IMR-90 (cell line): ENCODE results near the gene AHNAK. TPM values are rescaled to one million over a fixed set of nuclear protein-coding genes. Genes with fewer than 3 reads are reported as not detected.
A peak's percentile ranks its signal among the peaks of the same experiment; 100 is the strongest.
"Not testable (repeated sequence)": the region's sequence is repeated elsewhere in the genome, so short reads cannot be mapped to it uniquely, and the experiment has no call there.

Experiments used
- ATAC-seq: fragments of 200-7000 bp; cut with Tn5 transposase; 2 replicates; pipeline ENCODE4 v1.9.1; 2020; ENCODE audit warnings: low read depth, mild to moderate bottlenecking, moderate library complexity
- BruUV-seq: library from RNA; stranded (reverse); fragments of 400-500 nt; replicated peaks from 2 replicates; lab custom pipeline; 2021; lab: Mats Ljungman, UMichigan
- CTCF ChIA-PET: fragments of 300-600 bp; formaldehyde crosslinking; extraction: SDS; loops from one replicate; lab custom pipeline; 2021; ENCODE audit warnings: antibody characterized with exemption; lab: Yijun Ruan, JAX
- POLR2A ChIA-PET: fragments of 300-600 bp; sonication (Branson Sonifier 250); formaldehyde crosslinking; loops from one replicate; lab custom pipeline; 2022; ENCODE audit warnings: antibody characterized with exemption; ENCODE audit not compliant: unreplicated experiment; lab: Charles Lee
- DNase-seq: peaks from one replicate; pipeline ENCODE4 v3.0.0; 2013
- H2AFZ ChIP-seq: replicated peaks from 2 replicates; pipeline ENCODE3; 2013; ENCODE audit warnings: low read length, mild to moderate bottlenecking; ENCODE audit not compliant: poor library complexity
- H2AK5ac ChIP-seq: 2 replicates; pipeline ENCODE4 v1.6.1; 2013; ENCODE audit warnings: low read depth, low read length, inconsistent platforms
- H2AK9ac ChIP-seq: replicated peaks from 2 replicates; pipeline ENCODE3; 2013; ENCODE audit warnings: mild to moderate bottlenecking, low read depth, low read length, moderate library complexity; ENCODE audit not compliant: poor library complexity
- H2BK120ac ChIP-seq: 2 replicates; pipeline ENCODE4 v1.6.1; 2013; ENCODE audit warnings: low read depth, low read length, inconsistent platforms
- H2BK15ac ChIP-seq: 3 replicates; pipeline ENCODE4 v1.6.1; 2013; ENCODE audit warnings: low read depth, low read length, inconsistent platforms
- H2BK20ac ChIP-seq: 2 replicates; pipeline ENCODE4 v1.6.1; 2013; ENCODE audit warnings: low read depth, mild to moderate bottlenecking, inconsistent platforms, low read length, moderate library complexity
- H2BK5ac ChIP-seq: 2 replicates; pipeline ENCODE4 v1.6.1; 2013; ENCODE audit warnings: mild to moderate bottlenecking, low read depth, low read length, inconsistent platforms; ENCODE audit not compliant: poor library complexity, severe bottlenecking
- H3K14ac ChIP-seq: replicated peaks from 2 replicates; pipeline ENCODE4 v1.6.1; 2013; ENCODE audit warnings: low read depth, low read length, inconsistent platforms
- H3K18ac ChIP-seq: 2 replicates; pipeline ENCODE4 v1.6.1; 2013; ENCODE audit warnings: low read depth, low read length, control low read depth
- H3K23ac ChIP-seq: 2 replicates; pipeline ENCODE4 v1.6.1; 2013; ENCODE audit warnings: low read depth, low read length, inconsistent platforms
- H3K27ac ChIP-seq: 2 replicates; pipeline ENCODE4 v1.5.1; 2013; ENCODE audit warnings: mild to moderate bottlenecking, control low read depth, low read length; ENCODE audit not compliant: insufficient read depth
- H3K27me3 ChIP-seq: 2 replicates; pipeline ENCODE4 v1.6.1; 2013; ENCODE audit warnings: low read length; ENCODE audit not compliant: control insufficient read depth, insufficient read depth
- H3K36me3 ChIP-seq: 2 replicates; pipeline ENCODE4 v1.6.1; 2013; ENCODE audit warnings: low read length, mixed read lengths; ENCODE audit not compliant: control insufficient read depth, insufficient read depth
- H3K4ac ChIP-seq: 2 replicates; pipeline ENCODE4 v1.6.1; 2013; ENCODE audit warnings: low read depth, low read length, inconsistent platforms
- H3K4me1 ChIP-seq: 2 replicates; pipeline ENCODE4 v1.6.1; 2013; ENCODE audit warnings: low read length, mixed read lengths; ENCODE audit not compliant: control insufficient read depth, insufficient read depth
- H3K4me2 ChIP-seq: 2 replicates; pipeline ENCODE4 v1.6.1; 2013; ENCODE audit warnings: low read depth, mild to moderate bottlenecking, control low read depth, low read length, moderate library complexity
- H3K4me3 ChIP-seq: 2 replicates; pipeline ENCODE4 v1.5.1; 2013; ENCODE audit warnings: low read depth, mild to moderate bottlenecking, control low read depth, low read length, moderate library complexity; ENCODE audit not compliant: insufficient read depth
- H3K56ac ChIP-seq: 2 replicates; pipeline ENCODE4 v1.6.1; 2013; ENCODE audit warnings: low read length, inconsistent platforms; ENCODE audit not compliant: insufficient read depth; ENCODE audit errors: extremely low read depth
- H3K79me1 ChIP-seq, 2 experiments: 2 replicates each; pipeline ENCODE4 v1.6.1; 2013; ENCODE audit warnings: low read length in 2 of 2, inconsistent platforms in 1 of 2, low read depth in 1 of 2
- H3K9ac ChIP-seq: 2 replicates; pipeline ENCODE4 v1.6.1; 2013; ENCODE audit warnings: low read depth, low read length, control low read depth
- H3K9me1 ChIP-seq: 2 replicates; pipeline ENCODE4 v1.6.1; 2013; ENCODE audit warnings: low read length, inconsistent platforms; ENCODE audit not compliant: insufficient read depth
- H3K9me3 ChIP-seq: 2 replicates; pipeline ENCODE4 v1.6.1; 2013; ENCODE audit warnings: low read length; ENCODE audit not compliant: control insufficient read depth, insufficient read depth
- H4K20me1 ChIP-seq: 2 replicates; pipeline ENCODE4 v1.6.1; 2013; ENCODE audit warnings: low read length, inconsistent platforms; ENCODE audit not compliant: insufficient read depth
- H4K5ac ChIP-seq: 2 replicates; pipeline ENCODE4 v1.6.1; 2013; ENCODE audit warnings: mild to moderate bottlenecking, low read depth, low read length, control low read depth
- H4K8ac ChIP-seq, 2 experiments: 2 replicates each; pipeline ENCODE4 v1.6.1; 2013; ENCODE audit warnings: low read depth in 2 of 2, low read length in 2 of 2, control low read depth in 1 of 2, inconsistent platforms in 1 of 2
- H4K91ac ChIP-seq: 2 replicates; pipeline ENCODE4 v1.6.1; 2013; ENCODE audit warnings: low read depth, low read length, inconsistent platforms; ENCODE audit not compliant: insufficient read depth
- RAD21 ChIP-seq: IDR thresholded peaks from 2 replicates; pipeline ENCODE4 v1.6.1; 2012; ENCODE audit warnings: low read length, improper control_type of control experiment
- RCOR1 ChIP-seq: IDR thresholded peaks from 2 replicates; pipeline ENCODE4 v1.6.1; 2012; ENCODE audit warnings: mild to moderate bottlenecking, low read length, improper control_type of control experiment; ENCODE audit not compliant: insufficient replicate concordance
- WGBS, 2 experiments: methylation state at CpG; one replicate each; pipeline versions ENCODE4 v1.1.5 to v1.1.7; 2013; ENCODE audit warnings: missing lambda C conversion rate in 2 of 2; ENCODE audit not compliant: insufficient read length in 1 of 2; ENCODE audit errors: extremely low coverage in 2 of 2; 5-methylcytosine and 5-hydroxymethylcytosine counted together
- dilution Hi-C: fragments of 300-500 bp; cut with HindIII; formaldehyde crosslinking; loops from one replicate; pipeline ENCODE4 v1.14.3; 2018; ENCODE audit warnings: low sequenced_read_pairs; ENCODE audit not compliant: unreplicated experiment
- in situ Hi-C: fragments of 300-500 bp; cut with MboI; formaldehyde crosslinking; loops from 3 replicates; pipeline ENCODE4 v1.14.3; 2019; ENCODE audit warnings: low sequenced_read_pairs, inconsistent platforms, mixed read lengths
- intact Hi-C: fragments of 100-400 bp; cut with micrococcal nuclease; formaldehyde crosslinking; loops from 2 replicates; pipeline ENCODE4 v1.10.0; 2022
- polyA plus RNA-seq, 3 experiments: library from polyadenylated mRNA; depleted of rRNA; stranded (reverse); fragments of >200 nt; gene quantifications; 2 replicates each; pipeline ENCODE4 v1.2.3, GENCODE V29; 2012; ENCODE audit warnings: low replicate concordance in 1 of 3
- total RNA-seq: library from RNA; depleted of rRNA; stranded (reverse); fragments of >200 nt; gene quantifications from 2 replicates; pipeline ENCODE4 v1.2.3, GENCODE V29; 2012

Gene AHNAK
- total and polyA plus RNA-seq, 2 of the 4 experiments (the other 2 are of a cell fraction): 95.1 to 695 TPM

DNA sequence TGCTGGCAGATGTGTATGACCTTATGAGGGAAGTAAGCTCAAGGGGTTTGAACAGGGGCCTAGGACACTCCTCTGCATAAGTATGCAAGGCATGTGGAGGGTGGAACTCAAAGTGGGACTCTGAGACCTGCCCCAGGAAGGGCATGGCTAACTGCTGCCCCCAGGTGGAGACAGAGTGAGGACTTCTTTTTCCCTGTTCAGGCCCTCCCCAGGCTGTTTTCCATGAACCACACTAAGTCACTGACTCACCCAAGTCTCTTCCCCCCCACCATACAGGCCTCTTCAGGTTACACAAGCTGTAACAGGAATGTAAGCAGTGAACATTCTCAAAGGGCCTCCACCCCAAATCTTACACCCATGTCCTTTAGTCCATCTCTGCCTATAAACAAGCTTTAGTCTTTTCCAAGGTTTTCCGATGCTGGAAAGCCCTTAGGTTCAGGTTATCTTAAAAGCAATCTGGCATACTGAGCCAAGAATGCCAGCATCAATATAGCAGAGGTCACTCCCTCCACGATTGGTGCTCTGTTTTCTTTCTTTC lies 14.0 kb upstream of the AHNAK start (continued):
- TF ChIP-seq RCOR1 (peak; percentile 31), RAD21 (peak; percentile 97)

DNA sequence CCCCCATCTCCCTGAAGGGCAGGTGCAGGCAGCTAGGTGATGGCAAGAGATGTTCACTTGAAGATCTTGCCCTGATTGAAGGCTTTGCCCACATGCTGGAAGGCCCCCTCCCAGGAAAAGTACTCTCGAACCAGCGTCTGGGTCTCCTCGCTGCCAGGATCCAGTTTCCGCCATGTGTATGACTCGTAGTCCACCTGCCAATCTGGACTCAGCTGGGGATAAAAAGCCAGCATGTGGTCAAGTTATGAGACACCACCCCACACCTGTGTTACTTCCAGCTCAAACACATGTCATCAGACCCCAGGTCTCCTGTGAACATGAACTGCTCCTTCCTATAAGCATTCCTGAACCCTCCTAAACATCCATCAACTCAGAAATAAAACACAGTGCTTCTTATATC lies 13.0 kb upstream of the AHNAK start:
- Histone ChIP-seq H3K9ac (peak overlapping the region; percentile 38), H4K5ac (0 out of 2 replicates have a peak overlapping the region, but pooled peaks have one; percentile 20), H3K79me1 (peaks cover 19 to 42% of the 10 kb centered on the region in 2 experiments), H2AK5ac (peak overlapping the region; percentile 74), H3K56ac (0 out of 2 replicates have a peak overlapping the region, but pooled peaks have one; percentile 82), H3K23ac (peak overlapping the region; percentile 6), H4K20me1 (peaks cover 36% of the 10 kb centered on the region), H3K4me1 (peaks cover 23% of the 10 kb centered on the region), H4K91ac (peak overlapping the region; percentile 90; the same call in 1 of the 2 replicates), H4K8ac (peak overlapping the region; percentile 1 to 67; a peak in 2 of 4 replicates), H2BK15ac (peak overlapping the region; percentile 54; the same call in 2 of the 3 replicates), H2BK120ac (peak overlapping the region; percentile 79), H2BK20ac (peak overlapping the region; percentile 79; the same call in 1 of the 2 replicates), H3K9me1 (peaks cover 16% of the 10 kb centered on the region), H3K27ac (peak overlapping the region; percentile 64), H3K36me3 (peaks cover 29% of the 10 kb centered on the region), H3K14ac (peak overlapping the region; percentile 74; the same call in 1 of the 2 replicates), H3K4ac (peak overlapping the region; percentile 93), H2BK5ac (peak overlapping the region; percentile 63)
- BruUV-seq, H3K18ac ChIP-seq, H3K27me3 ChIP-seq, H3K4me3 ChIP-seq, H3K4me2 ChIP-seq, H2AFZ ChIP-seq, dilution Hi-C loops, H2AK9ac ChIP-seq, H3K9me3 ChIP-seq, ATAC-seq: not testable (repeated sequence)
- ChIA-PET POLR2A (interaction anchor here (1.1 to 1.7 kb wide), 3 partner anchors 13 to 23 kb away, joined by 3 to 9 read pairs (median 8); partner anchors contain the start of gene AHNAK), CTCF (interaction anchor here (1.0 to 1.7 kb wide), 2 partner anchors 11 to 17 kb away, joined by 4 to 6 read pairs; no protein-coding TSS in a partner anchor)
- peak; percentile 9 for DNase-seq
- in situ Hi-C loops (loop anchor here (5.0 kb wide), 1 partner anchor 162 kb away; no protein-coding TSS in a partner anchor), intact Hi-C loops (loop anchor here (1.0 kb wide), 3 partner anchors 14 to 164 kb away; no protein-coding TSS in a partner anchor)
- WGBS, 2 experiments: 89% methylated on average over 3 of the region's 5 CpGs; no CpG with 5 or more reads in 1 of the 2 experiments
